Embryonic facial prominence (tissue), 1 donor: ENCODE measurements around the gene SBF2.

Source experiments
- DNase-seq: peaks from one replicate; pipeline ENCODE4 v3.0.0-alpha.2; 2016; ENCODE audit errors: extremely low spot score

Gene SBF2

DNA sequence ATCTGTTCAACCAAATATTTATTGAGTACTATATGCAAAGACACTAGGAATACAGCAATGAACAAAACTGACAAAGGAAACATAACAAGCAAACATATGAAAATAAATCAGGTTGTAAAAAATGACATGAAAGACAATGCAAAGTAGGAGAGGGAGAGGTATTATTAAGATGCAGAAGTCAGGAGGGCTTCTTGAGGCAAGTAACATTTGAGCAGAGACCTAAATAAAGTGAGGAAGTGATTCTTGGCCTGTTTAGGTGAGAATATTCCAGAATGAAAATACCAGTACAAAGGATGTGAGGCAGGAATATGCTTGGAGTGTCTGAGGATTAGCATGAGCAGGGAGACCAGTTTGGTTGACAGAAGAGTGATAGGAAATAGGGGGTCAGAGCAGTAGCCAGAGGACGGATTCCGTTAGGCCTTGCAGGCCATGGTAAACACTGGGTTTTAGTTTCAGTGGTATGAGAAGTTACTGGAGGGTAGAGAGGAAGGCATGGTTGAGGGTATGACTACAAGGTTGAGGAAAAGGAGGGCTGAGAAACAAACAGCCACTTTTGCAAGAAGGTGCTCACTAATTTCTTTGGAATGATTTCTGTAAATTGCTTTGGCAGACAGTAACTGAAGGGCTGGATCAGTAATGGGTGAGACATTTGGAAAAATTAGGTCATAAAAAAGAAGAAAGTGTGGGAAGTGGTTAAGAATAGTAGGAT lies 438.3 kb downstream of the SBF2 start:
- DNase-seq: no peak

DNA sequence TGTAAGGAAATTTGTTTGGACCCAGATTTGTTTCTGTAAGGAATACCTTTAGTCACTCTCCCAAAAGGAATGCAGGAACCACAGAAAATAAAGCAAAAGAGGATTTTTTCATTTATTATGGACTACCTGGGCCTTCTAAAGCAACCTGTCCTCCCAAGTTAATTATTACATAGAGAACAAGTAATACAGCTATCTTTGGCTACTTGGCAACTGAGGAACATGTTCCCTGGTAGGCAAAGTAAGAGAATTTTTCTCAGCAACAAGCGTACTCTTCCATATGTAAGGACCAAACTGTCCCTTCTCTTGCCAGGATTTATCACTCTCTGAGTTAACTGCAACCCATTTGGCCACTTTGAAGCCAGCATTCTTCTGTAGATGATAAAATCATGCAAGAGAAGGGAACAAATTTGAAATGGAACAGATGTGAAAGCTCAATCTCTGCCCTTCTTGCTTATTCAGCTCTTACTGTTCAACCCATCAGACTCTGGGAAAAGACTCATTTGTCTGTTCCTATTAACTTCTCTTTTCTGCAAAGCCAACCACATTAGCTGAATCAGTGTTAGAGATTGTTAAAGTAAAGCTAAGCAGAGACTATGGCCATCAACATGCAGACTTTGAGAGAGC lies 440.0 kb downstream of the SBF2 start:
- no peak for DNase-seq

DNA sequence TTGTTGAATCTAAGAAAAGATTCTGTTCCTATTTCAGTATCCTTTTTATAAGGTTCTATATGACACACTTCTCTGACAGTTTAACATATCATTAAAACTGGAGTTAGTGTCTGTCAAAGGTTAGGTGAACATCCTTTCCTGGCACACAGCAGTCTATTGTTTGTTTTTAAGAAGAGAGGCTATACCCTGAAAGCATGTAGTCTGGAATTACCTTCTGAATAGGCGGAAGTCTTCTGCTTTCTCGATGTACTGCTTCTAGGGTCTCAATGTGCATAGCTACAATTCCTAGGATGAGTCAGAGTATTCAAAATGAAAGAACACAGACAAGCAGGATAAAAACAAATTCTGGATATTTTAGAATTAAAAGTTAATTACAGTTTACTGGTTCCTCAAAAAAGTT lies 441.6 kb downstream of the SBF2 start:
- no peak for DNase-seq

DNA sequence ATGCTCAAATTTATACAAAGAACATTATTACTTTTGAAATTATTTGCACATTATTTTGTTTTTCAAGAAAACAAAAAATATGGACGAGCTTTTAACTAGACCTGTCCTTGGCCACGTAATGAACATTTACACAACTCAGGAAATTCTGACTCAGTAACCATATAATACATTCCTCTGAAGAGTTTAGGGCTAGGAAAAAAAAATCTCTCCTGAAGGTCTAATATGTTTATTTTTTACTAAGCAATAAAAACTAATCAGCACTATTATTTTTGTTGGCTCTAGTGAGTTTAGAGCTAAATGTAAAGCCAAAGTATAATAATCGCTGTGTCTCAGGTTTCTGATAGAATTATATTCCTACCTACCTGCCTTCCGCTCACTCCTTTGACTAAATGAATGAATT lies 442.7 kb downstream of the SBF2 start:
- DNase-seq: no peak

DNA sequence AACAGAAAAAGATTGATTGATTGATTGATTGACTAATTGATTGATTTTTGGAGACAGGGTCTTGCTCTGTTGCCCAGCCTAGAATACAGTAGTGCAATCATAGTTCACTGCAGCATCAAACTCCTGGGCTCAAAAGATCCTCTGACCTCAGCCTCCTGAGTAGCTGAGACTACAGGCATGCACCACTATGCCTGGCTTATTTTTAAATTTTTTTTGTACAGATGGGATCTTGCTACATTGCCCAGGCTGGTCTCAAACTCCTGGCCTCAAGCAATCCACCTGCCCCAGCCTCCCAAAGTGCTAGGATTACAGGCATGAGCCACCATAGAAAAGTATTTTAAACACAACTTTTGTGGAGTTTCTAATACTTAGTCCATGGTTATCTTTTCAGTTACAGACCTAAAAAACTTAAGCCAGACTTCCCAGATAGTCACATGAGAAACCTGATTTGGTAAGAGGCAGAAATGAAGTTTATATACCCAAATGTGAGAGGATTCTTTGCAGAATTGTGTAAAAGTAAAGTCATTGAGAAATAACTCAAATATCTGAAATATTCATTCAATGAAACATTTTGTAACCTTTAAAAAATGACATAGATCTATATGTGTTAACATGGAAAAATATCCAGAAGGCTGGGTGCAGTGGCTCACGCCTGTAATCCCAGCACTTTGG lies 443.7 kb downstream of the SBF2 start:
- DNase-seq: no peak

DNA sequence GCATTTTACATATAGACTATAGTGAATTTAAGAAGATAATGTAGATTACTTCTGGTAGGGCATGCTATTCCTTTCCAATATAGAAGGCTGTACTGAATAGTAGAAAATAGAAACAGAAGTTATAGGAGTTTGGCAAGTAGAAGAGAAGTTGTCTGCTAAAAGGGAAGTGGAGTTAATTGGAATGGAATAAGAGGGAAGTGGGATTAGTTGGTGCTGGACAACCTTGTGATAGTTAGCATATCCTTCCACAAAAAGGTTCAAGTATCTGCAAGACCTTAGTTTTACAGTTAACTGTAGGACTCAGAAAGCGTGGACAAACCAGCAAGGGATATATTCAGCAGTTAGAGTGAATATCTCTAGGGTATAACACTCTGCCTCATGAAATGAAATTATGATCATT lies 444.6 kb downstream of the SBF2 start:
- DNase-seq: no peak

DNA sequence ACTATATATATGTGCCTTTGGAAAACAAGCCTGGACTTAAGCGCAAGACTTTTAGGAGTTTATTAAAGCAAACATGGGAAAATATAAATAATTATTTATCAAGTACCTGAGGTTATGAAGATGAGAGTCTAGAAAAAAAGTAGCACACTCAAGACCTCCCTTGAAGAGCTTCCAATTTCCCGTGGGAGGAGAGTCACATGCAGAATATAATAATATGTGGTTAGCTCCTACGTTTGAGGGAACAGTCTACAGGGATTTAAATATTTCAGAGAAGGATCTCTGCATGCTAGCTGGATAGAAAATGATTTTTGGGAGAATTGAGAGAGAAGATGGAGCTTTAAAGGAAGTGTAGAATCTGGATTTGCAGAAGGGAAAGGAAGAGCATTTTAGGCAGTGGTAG lies 446.4 kb downstream of the SBF2 start:
- no peak for DNase-seq

DNA sequence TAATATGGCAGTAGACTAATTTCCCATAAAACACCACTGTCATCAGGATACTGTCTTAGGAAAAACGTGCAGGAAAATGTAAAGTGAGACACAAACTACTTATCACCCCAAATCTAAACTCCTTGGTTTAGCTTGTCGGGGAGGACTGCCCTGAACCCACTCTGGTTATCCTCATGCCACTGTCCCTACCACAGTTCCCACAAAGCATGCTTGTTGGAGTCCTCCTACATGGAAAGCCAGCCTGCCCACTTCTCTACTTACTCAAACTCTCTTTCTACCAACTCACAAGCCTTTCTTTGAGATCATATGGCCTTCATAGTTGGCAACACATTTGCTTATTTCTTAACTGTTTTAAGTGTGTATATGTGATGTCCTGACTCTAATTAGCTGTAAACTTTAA lies 451.1 kb downstream of the SBF2 start:
- DNase-seq: no peak

DNA sequence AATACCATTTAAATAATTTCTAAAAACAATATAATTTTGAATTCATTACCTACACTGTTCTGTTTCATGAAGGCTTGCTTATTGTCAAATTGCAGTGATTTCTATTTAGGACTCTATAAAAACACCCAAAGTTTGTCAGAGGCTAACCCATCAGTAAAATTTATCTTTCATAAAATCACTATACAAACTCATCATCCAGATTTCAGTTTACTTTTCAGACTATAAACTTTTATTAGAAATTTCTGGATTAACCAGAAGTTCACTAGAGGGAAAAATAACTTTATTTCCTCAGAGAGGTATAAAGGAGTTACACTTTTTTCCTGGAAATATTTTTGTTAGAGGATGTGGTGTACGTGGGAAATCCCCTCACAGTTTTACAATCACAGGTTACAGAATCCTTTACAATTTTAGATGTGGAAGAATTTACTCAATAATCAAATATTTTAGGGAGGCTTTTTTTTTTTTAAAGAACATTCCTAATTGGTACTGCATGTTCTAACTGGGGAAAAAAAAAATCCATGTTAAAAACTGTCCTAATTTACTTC lies 453.5 kb downstream of the SBF2 start:
- DNase-seq: no peak

DNA sequence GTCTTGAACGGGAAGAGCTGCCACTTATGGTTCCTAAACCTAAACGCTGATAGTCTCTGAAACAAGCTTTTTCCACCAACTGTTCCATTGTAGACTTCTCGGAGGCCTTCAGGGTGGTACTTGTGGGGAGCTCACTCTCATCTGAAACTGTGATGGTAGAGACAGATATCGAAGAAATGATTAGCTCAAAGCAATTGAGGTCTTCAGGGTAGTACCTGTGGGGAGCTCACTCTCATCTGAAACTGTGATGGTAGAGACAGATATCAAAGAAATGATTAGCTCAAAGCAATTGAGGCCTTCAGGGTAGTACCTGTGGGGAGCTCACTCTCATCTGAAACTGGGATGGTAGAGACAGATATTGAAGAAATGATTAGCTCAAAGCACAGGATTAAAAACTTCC lies 454.5 kb downstream of the SBF2 start:
- DNase-seq: no peak

DNA sequence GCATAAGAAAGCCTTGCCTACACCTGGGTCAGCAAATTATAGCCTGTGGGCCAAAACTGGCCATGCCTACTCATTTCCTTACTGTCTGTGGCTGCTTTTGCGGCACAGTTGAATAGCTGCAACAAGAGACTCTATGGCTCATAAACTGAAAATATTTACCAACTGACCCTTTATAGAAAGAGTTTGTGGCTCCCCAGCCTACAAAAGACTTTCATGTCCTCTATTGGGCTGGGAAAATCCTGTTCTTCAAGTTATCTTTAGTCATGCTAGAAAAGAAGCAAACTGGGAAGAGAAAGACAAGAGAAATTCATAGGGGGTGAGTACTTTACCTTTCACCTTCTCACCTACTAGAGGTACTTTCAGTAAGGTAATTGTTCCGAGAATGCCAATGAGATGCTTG lies 455.1 kb downstream of the SBF2 start:
- no peak for DNase-seq

DNA sequence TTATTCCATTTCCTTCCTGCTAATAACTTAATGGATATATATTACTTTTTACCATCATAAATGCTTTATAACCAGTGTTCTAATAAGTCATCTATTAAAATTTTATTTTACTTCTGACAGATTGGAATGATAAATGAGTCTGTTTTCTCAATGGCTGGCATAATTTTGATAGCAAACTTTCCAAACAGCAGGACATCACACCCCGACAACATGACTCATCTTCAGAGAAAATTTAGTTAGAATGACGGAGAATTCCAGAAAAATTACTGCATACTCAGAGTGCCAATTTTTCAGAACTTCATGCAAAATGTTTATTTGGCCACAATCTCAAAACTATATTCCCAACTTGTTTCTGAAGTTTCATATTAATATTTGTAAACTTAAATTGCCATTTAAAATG lies 455.8 kb downstream of the SBF2 start:
- no peak for DNase-seq

DNA sequence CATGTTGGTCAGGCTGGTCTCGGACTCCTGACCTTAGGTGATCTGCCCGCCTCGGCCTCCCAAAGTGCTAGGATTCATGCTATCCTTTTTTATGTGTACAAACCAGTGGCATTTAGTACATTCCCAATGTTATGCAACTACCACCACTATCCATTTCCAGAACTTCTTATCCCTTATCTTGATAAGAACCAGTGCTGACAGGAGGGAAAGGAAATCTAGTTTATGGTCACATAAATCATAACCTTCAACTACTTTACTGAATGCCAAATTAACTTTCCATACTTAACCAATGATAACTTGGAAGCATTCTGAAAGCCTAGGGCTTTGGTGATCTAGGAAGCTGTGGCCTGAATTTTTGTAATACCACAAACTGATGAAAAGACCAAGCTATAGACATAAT lies 459.7 kb downstream of the SBF2 start:
- no peak for DNase-seq

DNA sequence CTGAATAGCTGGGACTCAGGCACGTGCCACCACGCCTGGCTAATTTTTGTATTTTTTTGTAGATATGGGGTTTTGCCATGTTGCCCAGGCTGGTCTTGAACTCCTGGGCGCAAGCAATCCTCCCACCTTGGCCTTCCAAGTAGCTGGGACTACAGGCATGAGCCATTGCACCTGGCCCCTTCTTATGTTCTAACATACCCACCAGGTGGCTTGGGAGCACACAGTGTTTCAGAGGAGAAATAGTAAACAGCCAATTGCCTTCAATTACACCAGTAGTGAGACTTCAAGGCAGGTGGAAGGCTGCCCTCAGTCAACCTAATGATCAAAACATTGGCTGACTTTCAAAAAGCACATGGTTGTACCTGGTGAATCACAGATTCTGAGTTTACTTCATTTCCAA lies 462.9 kb downstream of the SBF2 start:
- no peak for DNase-seq

DNA sequence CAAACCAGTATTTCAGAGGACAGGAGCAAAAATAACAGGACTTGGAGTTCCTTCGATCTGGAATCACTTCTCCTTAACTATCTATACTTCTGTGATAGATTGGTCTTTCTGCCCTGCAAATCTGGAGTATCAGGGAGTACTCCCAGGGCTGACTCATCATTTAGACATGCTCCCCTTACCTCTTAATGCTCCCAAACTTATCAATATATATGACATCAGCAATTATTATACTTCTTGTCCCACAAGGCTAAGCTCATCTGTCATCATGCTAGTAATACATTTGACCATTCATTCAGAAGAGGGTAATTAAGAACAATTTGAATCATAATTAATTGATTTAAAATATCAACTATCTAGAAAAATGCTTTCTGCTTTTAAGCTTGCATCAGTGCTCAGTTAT lies 466.3 kb downstream of the SBF2 start:
- no peak for DNase-seq

DNA sequence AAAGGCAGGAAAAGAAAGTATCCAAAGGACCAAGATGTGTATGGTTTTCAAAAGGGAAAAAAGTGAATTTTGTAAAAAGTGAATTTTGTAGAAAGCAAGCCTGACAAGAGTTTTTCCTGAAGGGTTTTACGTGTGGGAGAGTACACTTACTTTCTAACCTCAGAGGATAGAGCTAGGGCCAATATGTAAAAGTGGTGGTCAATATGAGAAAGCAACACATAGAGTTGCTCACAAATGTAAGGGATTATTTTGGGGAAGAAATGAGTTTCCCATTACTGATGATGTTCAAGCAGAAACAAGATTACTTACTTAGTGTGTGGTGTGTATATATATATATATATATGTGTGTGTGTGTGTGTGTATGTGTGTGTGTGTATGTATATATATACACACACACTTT lies 467.6 kb downstream of the SBF2 start:
- DNase-seq: no peak

DNA sequence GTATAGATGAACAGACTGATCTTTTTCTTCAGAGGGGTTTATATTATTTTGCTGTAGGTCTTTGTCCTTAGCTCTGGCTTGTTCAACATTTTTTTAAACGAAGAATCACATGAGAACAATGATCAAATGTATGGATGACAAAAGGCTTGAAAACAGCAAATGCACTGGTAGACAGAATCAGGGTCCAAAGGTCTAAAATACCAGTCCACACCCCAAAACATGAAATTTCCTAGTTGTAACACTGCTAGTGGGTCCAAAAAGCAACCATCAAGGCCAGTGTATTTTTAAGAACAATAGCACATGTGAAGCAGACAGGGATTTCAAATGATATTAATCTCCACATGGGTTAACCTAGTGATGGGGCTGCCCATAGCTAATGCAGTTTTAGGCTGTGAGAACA lies 468.1 kb downstream of the SBF2 start:
- DNase-seq: no peak

DNA sequence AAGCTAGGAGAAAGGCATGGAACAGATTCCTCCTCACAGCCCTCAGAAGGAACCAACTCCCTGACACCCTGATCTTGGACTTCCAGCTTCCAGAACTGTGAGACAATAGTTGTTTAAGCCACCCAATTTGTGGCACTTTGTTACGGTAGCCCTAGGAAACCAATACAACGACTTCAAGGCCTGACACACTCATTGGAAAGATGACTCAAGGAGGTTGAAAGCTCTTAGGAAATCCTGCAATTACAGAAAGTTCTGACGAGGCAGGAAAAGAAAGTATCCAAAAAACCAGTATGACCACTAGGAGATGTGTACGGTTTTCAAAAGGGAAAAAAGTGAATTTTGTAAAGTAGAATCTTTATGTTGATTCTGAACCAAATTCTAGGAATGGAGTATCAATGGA lies 468.7 kb downstream of the SBF2 start:
- no peak for DNase-seq

DNA sequence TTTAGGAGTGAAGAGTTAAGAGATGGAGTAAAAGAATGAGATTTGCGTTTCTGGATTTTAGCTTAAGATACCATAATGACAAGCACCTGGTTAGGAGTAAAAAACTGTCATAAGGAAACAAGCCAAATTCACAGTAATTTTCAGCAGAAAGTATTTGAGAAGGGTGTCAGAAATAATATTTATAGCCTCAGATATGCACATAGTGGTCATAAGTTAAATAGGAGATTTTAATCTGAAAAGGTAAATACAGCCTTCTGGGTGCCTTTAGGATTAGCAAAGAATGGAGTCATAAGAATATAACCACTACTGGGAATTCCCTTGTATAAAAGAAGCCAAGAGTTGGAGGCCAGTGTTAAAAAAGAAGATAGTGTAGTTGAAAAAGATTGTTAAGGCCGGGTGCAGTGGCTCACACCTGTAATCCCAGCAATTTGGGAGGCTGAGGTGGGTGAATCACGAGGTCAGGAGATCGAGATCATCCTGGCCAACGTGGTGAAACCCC lies 470.1 kb downstream of the SBF2 start:
- DNase-seq: no peak

DNA sequence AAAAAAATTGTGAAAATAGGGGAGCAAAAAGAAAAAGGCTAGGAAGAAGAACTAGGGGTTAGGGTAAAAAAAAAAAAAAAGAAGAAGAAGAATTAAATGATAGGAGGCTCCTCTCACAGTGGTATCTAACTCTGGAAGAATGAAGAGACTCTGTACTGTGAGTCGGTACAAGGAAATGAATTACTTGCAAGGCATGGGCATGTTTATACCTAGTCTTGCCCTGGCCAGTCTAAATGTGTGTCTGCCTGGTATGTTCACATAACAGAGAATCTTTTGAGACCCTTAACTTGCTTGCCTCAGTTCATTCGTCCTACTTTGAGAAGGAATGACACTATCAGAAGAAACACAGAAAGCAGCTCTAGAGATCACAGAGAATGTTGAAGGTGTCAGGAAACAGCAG lies 470.6 kb downstream of the SBF2 start:
- no peak for DNase-seq

DNA sequence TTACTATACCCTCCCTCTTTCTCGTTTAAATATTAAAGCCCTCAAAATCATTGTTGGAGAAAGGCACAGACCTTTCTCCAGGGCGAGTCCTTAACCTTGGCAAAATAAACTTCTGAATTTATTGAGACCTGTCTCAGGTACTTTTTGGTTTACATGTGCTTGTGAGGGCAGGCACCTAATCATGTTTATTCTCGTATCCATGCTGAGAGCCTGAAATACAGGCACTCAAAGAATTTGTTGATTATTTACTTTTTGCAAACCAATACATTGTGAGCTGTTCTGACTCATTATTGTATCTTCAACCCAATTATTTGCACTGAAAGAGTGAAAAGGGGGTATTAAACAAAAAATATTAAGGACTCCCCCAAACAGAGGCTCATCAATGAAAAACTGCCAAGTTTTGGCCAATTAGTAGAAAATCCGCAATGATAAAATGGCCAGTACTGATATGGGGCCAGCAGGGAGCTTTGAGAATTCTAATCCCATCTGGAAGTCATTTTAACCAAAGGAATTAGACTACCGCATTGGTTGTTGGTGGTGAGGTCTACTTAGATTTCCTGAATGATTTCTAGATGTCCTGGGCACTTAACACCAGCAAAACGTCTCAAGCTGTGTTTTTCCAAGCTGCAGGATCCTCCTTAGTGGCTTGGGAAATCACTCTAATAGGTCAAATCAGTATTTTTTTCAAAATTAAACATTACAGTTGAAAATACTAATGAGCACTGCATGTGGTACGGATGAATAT lies 472.8 kb downstream of the SBF2 start:
- no peak for DNase-seq

DNA sequence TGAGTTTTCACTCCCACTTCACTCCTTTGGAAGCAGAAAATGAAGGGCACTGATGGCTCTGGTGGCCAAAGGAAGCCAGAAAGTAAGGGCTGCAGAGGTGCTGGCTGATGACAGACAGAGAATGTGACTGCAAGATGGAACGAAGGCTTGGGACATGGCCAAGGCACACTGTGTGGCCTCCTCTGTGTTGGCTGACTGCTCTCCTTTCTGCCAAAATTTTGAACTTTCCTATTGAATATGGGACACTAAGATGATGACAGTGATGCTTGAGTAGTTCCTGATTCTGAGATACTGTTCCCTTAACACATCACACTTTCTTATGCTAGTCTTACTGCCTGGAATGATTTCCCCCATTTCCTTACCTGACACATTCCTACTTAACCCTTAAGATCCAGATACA lies 473.8 kb downstream of the SBF2 start:
- DNase-seq: no peak
